ENCODE results near the gene RHOH. TPM values are rescaled to one million over a fixed set of nuclear protein-coding genes. Genes with fewer than 3 reads are reported as not detected.

RHOH gene
- total and polyA plus RNA-seq, 2 of the 13 experiments (the other 11 are each of a cell fraction or from before 2014, with no cell fraction given): 0.57 TPM; not detected in 1

GRCh38 chr4:40190880-40191815 is 5.7 kb upstream of the RHOH start (continued):
- TF ChIP-seq HMG20A (CRISPR knock-in tag; IDR thresholded peaks at IDR 0.05; ENCODE audit: borderline replicate concordance): peak; percentile 61; the same call in 1 of the 2 replicates
- TF ChIP-seq EP300 (IDR thresholded peaks at IDR 0.05; ENCODE audit: low read depth in 2 of 2, low read length in 2 of 2): peak; percentile 47 to 85; a peak in 2 of 4 replicates
- TF ChIP-seq EP300 (CRISPR knock-in tag; IDR thresholded peaks at IDR 0.05; ENCODE audit: borderline replicate concordance): peak; percentile 67; the same call in 1 of the 2 replicates
- TF ChIP-seq ARNT (IDR thresholded peaks at IDR 0.05): no peak
- TF ChIP-seq CREB1 (IDR thresholded peaks at IDR 0.05): no peak
- TF ChIP-seq CREB1 (CRISPR knock-in tag; IDR thresholded peaks at IDR 0.05): 0 out of 2 replicates have a peak, but pooled peaks have one; percentile 45
- TF ChIP-seq, protein P1, sequence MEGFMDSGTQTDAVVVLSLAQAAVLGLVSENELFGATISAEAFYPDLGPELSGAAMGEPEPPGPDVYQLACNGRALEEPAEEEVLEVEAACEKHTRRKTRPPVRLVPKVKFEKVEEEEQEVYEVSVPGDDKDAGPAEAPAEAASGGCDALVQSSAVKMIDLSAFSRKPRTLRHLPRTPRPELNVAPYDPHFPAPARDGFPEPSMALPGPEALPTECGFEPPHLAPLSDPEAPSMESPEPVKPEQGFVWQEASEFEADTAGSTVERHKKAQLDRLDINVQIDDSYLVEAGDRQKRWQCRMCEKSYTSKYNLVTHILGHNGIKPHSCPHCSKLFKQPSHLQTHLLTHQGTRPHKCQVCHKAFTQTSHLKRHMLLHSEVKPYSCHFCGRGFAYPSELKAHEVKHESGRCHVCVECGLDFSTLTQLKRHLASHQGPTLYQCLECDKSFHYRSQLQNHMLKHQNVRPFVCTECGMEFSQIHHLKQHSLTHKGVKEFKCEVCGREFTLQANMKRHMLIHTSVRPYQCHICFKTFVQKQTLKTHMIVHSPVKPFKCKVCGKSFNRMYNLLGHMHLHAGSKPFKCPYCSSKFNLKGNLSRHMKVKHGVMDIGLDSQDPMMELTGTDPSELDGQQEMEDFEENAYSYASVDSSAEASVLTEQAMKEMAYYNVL (CRISPR knock-in tag; IDR thresholded peaks at IDR 0.05; ENCODE audit: borderline replicate concordance): no peak
- no peak for TF ChIP-seq USF2 (IDR thresholded peaks at IDR 0.05; ENCODE audit: low read depth, low read length)
- TF ChIP-seq USF2 (CRISPR knock-in tag; IDR thresholded peaks at IDR 0.05; ENCODE audit: borderline replicate concordance): no peak
- TF ChIP-seq ZNF430 (CRISPR knock-in tag; IDR thresholded peaks at IDR 0.05): 0 out of 2 replicates have a peak, but pooled peaks have one; percentile 34
- TF ChIP-seq ZNF703 (CRISPR knock-in tag; IDR thresholded peaks at IDR 0.05; ENCODE audit: borderline replicate concordance): no peak
- peak; percentile 69; the same call in 1 of the 2 replicates for TF ChIP-seq ZNF503 (CRISPR knock-in tag; IDR thresholded peaks at IDR 0.05)
- peak; percentile 85 for TF ChIP-seq GATAD2A (CRISPR knock-in tag; IDR thresholded peaks at IDR 0.05)
- peak; percentile 70; the same call in 1 of the 2 replicates for TF ChIP-seq HOXA5 (CRISPR knock-in tag; IDR thresholded peaks at IDR 0.05)
- TF ChIP-seq THAP11 (CRISPR knock-in tag; IDR thresholded peaks at IDR 0.05): peak; percentile 49; the same call in 1 of the 2 replicates
- TF ChIP-seq KDM5B (CRISPR knock-in tag; IDR thresholded peaks at IDR 0.05; ENCODE audit: borderline replicate concordance): no peak
- TF ChIP-seq, protein P2, sequence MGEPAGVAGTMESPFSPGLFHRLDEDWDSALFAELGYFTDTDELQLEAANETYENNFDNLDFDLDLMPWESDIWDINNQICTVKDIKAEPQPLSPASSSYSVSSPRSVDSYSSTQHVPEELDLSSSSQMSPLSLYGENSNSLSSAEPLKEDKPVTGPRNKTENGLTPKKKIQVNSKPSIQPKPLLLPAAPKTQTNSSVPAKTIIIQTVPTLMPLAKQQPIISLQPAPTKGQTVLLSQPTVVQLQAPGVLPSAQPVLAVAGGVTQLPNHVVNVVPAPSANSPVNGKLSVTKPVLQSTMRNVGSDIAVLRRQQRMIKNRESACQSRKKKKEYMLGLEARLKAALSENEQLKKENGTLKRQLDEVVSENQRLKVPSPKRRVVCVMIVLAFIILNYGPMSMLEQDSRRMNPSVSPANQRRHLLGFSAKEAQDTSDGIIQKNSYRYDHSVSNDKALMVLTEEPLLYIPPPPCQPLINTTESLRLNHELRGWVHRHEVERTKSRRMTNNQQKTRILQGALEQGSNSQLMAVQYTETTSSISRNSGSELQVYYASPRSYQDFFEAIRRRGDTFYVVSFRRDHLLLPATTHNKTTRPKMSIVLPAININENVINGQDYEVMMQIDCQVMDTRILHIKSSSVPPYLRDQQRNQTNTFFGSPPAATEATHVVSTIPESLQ (CRISPR knock-in tag; conservative IDR thresholded peaks at IDR 0.05): no peak
- TF ChIP-seq GZF1 (CRISPR knock-in tag; IDR thresholded peaks at IDR 0.05): no peak
- TF ChIP-seq, protein P3, sequence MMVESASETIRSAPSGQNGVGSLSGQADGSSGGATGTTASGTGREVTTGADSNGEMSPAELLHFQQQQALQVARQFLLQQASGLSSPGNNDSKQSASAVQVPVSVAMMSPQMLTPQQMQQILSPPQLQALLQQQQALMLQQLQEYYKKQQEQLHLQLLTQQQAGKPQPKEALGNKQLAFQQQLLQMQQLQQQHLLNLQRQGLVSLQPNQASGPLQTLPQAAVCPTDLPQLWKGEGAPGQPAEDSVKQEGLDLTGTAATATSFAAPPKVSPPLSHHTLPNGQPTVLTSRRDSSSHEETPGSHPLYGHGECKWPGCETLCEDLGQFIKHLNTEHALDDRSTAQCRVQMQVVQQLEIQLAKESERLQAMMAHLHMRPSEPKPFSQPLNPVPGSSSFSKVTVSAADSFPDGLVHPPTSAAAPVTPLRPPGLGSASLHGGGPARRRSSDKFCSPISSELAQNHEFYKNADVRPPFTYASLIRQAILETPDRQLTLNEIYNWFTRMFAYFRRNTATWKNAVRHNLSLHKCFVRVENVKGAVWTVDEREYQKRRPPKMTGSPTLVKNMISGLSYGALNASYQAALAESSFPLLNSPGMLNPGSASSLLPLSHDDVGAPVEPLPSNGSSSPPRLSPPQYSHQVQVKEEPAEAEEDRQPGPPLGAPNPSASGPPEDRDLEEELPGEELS (CRISPR knock-in tag; IDR thresholded peaks at IDR 0.05): peak; percentile 89

Measured in HepG2 (cell line).